Endothelial cell of umbilical vein (primary cell): ENCODE data around the gene PCNT. TPM values are rescaled to one million over a fixed set of nuclear protein-coding genes. Genes with fewer than 3 reads are reported as not detected.

Experiments
- BruUV-seq: library from RNA; stranded (reverse); fragments of 400-500 nt; replicated peaks from 2 replicates; lab custom pipeline; 2021; lab: Mats Ljungman, UMichigan
- CTCF ChIA-PET: fragments of 300-600, 350-600 bp; sonication (Branson Sonifier 250); formaldehyde crosslinking; loops from one replicate; lab custom pipeline; 2021; ENCODE audit warnings: antibody characterized with exemption, inconsistent platforms; lab: Charles Lee
- POLR2A ChIA-PET: fragments of 300-600, 350-600 bp; sonication (Branson Sonifier 250); formaldehyde crosslinking; loops from one replicate; lab custom pipeline; 2021; ENCODE audit warnings: antibody characterized with exemption, inconsistent platforms; lab: Charles Lee
- DNase-seq: peaks from one replicate; pipeline ENCODE4 v3.0.0-alpha.2; 2011; ENCODE audit warnings: low read depth, low spot score
- FAIRE-seq: peaks from 2 replicates; lab custom pipeline; 2011; peaks lifted over from hg19 to GRCh38; lab: Jason Lieb, UNC
- H2AFZ ChIP-seq: 2 replicates; pipeline ENCODE4 v1.6.0; 2012; ENCODE audit warnings: low read depth, low read length, control low read depth, inconsistent platforms
- H3K27ac ChIP-seq: 2 replicates; pipeline ENCODE4 v1.5.1; 2011; ENCODE audit warnings: low read depth, mild to moderate bottlenecking, control low read depth, low read length, moderate library complexity; ENCODE audit not compliant: insufficient read depth
- H3K27me3 ChIP-seq, 2 experiments: 2 replicates each; pipeline versions ENCODE4 v1.6.0 to v1.6.1; 2011; ENCODE audit warnings: low read length in 2 of 2, mixed read lengths in 1 of 2; ENCODE audit not compliant: control insufficient read depth in 2 of 2, insufficient read depth in 2 of 2
- H3K36me3 ChIP-seq, 2 experiments: 2 replicates in 1 of 2; 3 replicates in 1 of 2; pipeline ENCODE4 v1.5.1; 2011; ENCODE audit warnings: low read length in 2 of 2, mild to moderate bottlenecking in 1 of 2, moderate library complexity in 1 of 2; ENCODE audit not compliant: control insufficient read depth in 2 of 2, insufficient read depth in 2 of 2; ENCODE audit errors: extremely low read depth in 1 of 2
- H3K4me1 ChIP-seq: 3 replicates; pipeline ENCODE4 v1.5.1; 2011; ENCODE audit warnings: mild to moderate bottlenecking, low read length; ENCODE audit not compliant: control insufficient read depth, insufficient read depth; ENCODE audit errors: extremely low read depth
- H3K4me2 ChIP-seq: 2 replicates; pipeline ENCODE4 v1.6.1; 2011; ENCODE audit warnings: low read length, control low read depth, mixed read lengths; ENCODE audit not compliant: insufficient read depth
- H3K4me3 ChIP-seq, 3 experiments: fragments of 200-600 bp in 1 of 3; sonication (generic), shearing (Covaris generic) in 1 of 3; replicated peaks in 1 of 3; 2 replicates each; pipeline ENCODE4 v1.5.1; 2011 to 2016; ENCODE audit warnings: control low read depth in 3 of 3, low read length in 3 of 3, mild to moderate bottlenecking in 2 of 3, inconsistent platforms in 1 of 3, low read depth in 1 of 3, moderate library complexity in 1 of 3; ENCODE audit not compliant: insufficient read depth in 1 of 3
- H3K79me2 ChIP-seq: 2 replicates; pipeline ENCODE4 v1.6.0; 2012; ENCODE audit warnings: low read length, inconsistent platforms; ENCODE audit not compliant: control insufficient read depth, insufficient read depth
- H3K9ac ChIP-seq: replicated peaks from 2 replicates; pipeline ENCODE3; 2011; ENCODE audit warnings: low read length, control low read depth; ENCODE audit not compliant: insufficient read depth; ENCODE audit errors: extremely low read depth
- H3K9me1 ChIP-seq: replicated peaks from 3 replicates; pipeline ENCODE4 v1.6.0; 2011; ENCODE audit warnings: mild to moderate bottlenecking, low read length; ENCODE audit not compliant: control insufficient read depth, insufficient read depth; ENCODE audit errors: extremely low read depth
- H3K9me3 ChIP-seq: replicated peaks from 2 replicates; pipeline ENCODE4 v1.5.1; 2012; ENCODE audit warnings: low read length, inconsistent platforms; ENCODE audit not compliant: control insufficient read depth, insufficient read depth
- H4K20me1 ChIP-seq: replicated peaks from 2 replicates; pipeline ENCODE3; 2011; ENCODE audit warnings: mild to moderate bottlenecking, low read length; ENCODE audit not compliant: control insufficient read depth, insufficient read depth; ENCODE audit errors: extremely low read depth
- EZH2 ChIP-seq: IDR thresholded peaks from 2 replicates; pipeline ENCODE4 v1.6.1; 2012; ENCODE audit warnings: borderline replicate concordance, low read depth, mild to moderate bottlenecking, moderate library complexity, low read length, inconsistent platforms; ENCODE audit not compliant: severe bottlenecking
- FOS ChIP-seq: IDR thresholded peaks from 2 replicates; pipeline ENCODE4 v1.6.1; 2011; ENCODE audit warnings: mild to moderate bottlenecking, low read length, moderate library complexity, borderline replicate concordance; ENCODE audit not compliant: insufficient read depth
- GATA2 ChIP-seq: IDR thresholded peaks from 2 replicates; pipeline ENCODE4 v1.7.0; 2011; ENCODE audit warnings: low read depth, mild to moderate bottlenecking, moderate library complexity, mixed read lengths, low read length; ENCODE audit not compliant: insufficient read length, insufficient read depth
- JUN ChIP-seq: IDR thresholded peaks from 2 replicates; pipeline ENCODE4 v1.6.1; 2011; ENCODE audit warnings: borderline replicate concordance, low read depth; ENCODE audit not compliant: insufficient read length, insufficient read depth
- MAX ChIP-seq: IDR thresholded peaks from 2 replicates; pipeline ENCODE4 v1.6.1; 2011; ENCODE audit not compliant: insufficient read depth, insufficient read length
- MYC ChIP-seq: IDR thresholded peaks from one replicate; pipeline ENCODE4 v1.6.1; 2011; ENCODE audit warnings: mild to moderate bottlenecking, low read depth, low read length
- POLR2A ChIP-seq: IDR thresholded peaks from 2 replicates; pipeline ENCODE4 v1.6.1; 2012; ENCODE audit warnings: low read depth, mild to moderate bottlenecking, control low read depth, low read length
- POLR2AphosphoS5 ChIP-seq: IDR thresholded peaks from 2 replicates; pipeline ENCODE4 v1.6.1; 2012; ENCODE audit warnings: low read depth, mild to moderate bottlenecking, control low read depth, low read length, moderate library complexity; ENCODE audit not compliant: insufficient read depth
- dilution Hi-C: fragments of 300-500 bp; cut with MboI; formaldehyde crosslinking; loops from one replicate; pipeline ENCODE4 v1.15.0; 2019; ENCODE audit warnings: low sequenced_read_pairs; ENCODE audit not compliant: extremely low pct_ligation_motif_present
- intact Hi-C: fragments of 100-400 bp; cut with micrococcal nuclease; formaldehyde crosslinking; loops from one replicate; pipeline ENCODE4 v1.10.0; 2022
- polyA plus RNA-seq, 4 experiments: library from polyadenylated mRNA; depleted of rRNA in 3 of 4; stranded (reverse) in 3 of 4; unstranded in 1 of 4; fragments of >200 nt; gene quantifications; 2 replicates each; pipeline versions ENCODE4 v1.2.1 to v1.2.3, GENCODE V29; 2011 to 2012; ENCODE audit warnings: missing spikeins in 1 of 4
- total RNA-seq: library from RNA; stranded (reverse); gene quantifications from 2 replicates; pipeline ENCODE4 v1.2.3, GENCODE V29; 2021
- TF ChIP-seq, protein P1 (sequence below), 2 donors: IDR thresholded peaks; 1 replicate in 1 of 2; 2 replicates in 1 of 2; pipeline ENCODE4 v1.5.1; 2011; ENCODE audit warnings: low read length in 2 of 2, mild to moderate bottlenecking in 2 of 2, moderate library complexity in 2 of 2, control low read depth in 1 of 2, inconsistent platforms in 1 of 2, low read depth in 1 of 2; ENCODE audit not compliant: insufficient read depth in 1 of 2; ENCODE audit errors: extremely low read depth in 1 of 2

Gene PCNT
- total and polyA plus RNA-seq, 2 donors (not counting 3 experiments of a cell fraction or from before 2014, with no cell fraction given), result 9.6 to 49.5 TPM

- no peak overlapping the region for H2AFZ ChIP-seq
- no peaks in the 10 kb centered on the region for H3K9me3 ChIP-seq
- intact Hi-C loops, result no loop called here
- H3K27me3 ChIP-seq, result no peaks in the 10 kb centered on the region
- H3K9ac ChIP-seq, result no peak overlapping the region
- H4K20me1 ChIP-seq, result no peaks in the 10 kb centered on the region
- POLR2A ChIA-PET, result no interaction called here
- no peak for TF ChIP-seq POLR2AphosphoS5
- no peak for TF ChIP-seq POLR2A
- TF ChIP-seq, protein P1, sequence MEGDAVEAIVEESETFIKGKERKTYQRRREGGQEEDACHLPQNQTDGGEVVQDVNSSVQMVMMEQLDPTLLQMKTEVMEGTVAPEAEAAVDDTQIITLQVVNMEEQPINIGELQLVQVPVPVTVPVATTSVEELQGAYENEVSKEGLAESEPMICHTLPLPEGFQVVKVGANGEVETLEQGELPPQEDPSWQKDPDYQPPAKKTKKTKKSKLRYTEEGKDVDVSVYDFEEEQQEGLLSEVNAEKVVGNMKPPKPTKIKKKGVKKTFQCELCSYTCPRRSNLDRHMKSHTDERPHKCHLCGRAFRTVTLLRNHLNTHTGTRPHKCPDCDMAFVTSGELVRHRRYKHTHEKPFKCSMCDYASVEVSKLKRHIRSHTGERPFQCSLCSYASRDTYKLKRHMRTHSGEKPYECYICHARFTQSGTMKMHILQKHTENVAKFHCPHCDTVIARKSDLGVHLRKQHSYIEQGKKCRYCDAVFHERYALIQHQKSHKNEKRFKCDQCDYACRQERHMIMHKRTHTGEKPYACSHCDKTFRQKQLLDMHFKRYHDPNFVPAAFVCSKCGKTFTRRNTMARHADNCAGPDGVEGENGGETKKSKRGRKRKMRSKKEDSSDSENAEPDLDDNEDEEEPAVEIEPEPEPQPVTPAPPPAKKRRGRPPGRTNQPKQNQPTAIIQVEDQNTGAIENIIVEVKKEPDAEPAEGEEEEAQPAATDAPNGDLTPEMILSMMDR (IDR thresholded peaks at IDR 0.05; ENCODE audit: extremely low read depth in 1 of 2, insufficient read depth in 1 of 2, low read depth in 1 of 2, low read length in 2 of 2), result no peak
- TF ChIP-seq GATA2, result no peak
- no peak for TF ChIP-seq EZH2
- TF ChIP-seq JUN, result no peak
- no peak for TF ChIP-seq MAX
- TF ChIP-seq MYC, result no peak
- no peak for TF ChIP-seq FOS
- DNase-seq (no peak), FAIRE-seq (no peak)
- H3K27ac ChIP-seq, result no peak overlapping the region
- H3K79me2 ChIP-seq, result peaks cover 41% of the 10 kb centered on the region
- H3K4me2 ChIP-seq, result no peak overlapping the region
- H3K9me1 ChIP-seq, result no peaks in the 10 kb centered on the region
- H3K36me3 ChIP-seq, result peaks cover 6 to 13% of the 10 kb centered on the region in 2 experiments
- H3K4me1 ChIP-seq, result peaks cover 10% of the 10 kb centered on the region
- no peak overlapping the region for H3K4me3 ChIP-seq
- CTCF ChIA-PET, result no interaction called here
- dilution Hi-C loops, result no loop called here
- BruUV-seq, result no TSS peak
Measured at GRCh38 chr21:46328151-46328550, 4.2 kb downstream of the PCNT start.
